ENCODE results near the gene PRR16.

- no peak for TF ChIP-seq CTCF (IDR thresholded peaks at IDR 0.05)
- TF ChIP-seq POLR2A (IDR thresholded peaks at IDR 0.05) = no peak
These were observed 140.8 kb downstream of the PRR16 start for GRCh38 chr5:120604884-120605283.
